T-helper 22 cell (primary cell): ENCODE data around the gene CUZD1.

Source experiments
- DNase-seq: peaks from one replicate; pipeline ENCODE4 v3.0.0-alpha.2; 2020; ENCODE audit warnings: low read depth

The CUZD1 gene

DNA sequence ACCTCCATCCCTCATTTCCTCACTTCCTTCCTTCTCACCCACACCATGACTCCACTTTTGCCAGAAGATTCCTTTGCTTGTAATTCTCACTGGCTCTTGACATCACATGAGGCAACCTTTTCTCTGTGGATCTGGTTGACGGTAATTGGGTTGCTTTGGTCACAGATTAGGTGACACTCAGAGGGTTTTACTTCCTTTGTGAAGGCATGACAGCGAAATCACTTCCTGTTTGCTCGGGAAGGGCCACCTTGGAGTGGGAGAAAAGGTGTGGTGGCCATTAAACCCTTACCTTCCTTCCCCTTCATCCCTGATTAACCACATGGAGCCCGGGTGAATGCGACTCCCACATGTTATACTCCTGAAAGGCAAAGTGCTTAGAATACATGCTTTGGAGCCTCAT is 30.2 kb downstream of the CUZD1 start:
- DNase-seq = no peak

- no peak for DNase-seq
Observed at GRCh38 chr10:122814493-122814892, 31.2 kb downstream of the CUZD1 start.

DNA sequence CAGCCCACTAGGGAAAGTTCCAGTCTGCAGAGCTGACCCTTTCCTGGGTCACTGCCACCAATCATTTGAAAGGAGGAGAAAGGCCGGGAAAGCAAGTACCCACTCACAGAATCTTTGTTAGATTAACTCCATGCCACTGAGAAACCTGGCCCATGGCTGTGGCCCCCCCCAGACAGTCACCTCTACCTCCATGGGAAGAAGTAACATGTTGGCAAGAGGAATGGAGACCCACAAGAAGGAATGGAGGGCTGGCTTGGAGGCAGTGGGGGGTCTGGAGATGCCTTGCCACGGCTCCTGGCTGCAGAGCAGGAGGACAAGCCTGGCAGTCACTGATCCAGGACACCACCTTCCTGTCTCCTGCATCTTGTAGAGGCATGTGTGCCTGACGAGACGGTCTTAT is 32.9 kb downstream of the CUZD1 start:
- DNase-seq = no peak

- no peak for DNase-seq
Observed at GRCh38 chr10:122802282-122802681, 43.4 kb downstream of the CUZD1 start.

GRCh38 chr10:122798704-122799231 is 46.9 kb downstream of the CUZD1 start:
- DNase-seq = no peak

DNA sequence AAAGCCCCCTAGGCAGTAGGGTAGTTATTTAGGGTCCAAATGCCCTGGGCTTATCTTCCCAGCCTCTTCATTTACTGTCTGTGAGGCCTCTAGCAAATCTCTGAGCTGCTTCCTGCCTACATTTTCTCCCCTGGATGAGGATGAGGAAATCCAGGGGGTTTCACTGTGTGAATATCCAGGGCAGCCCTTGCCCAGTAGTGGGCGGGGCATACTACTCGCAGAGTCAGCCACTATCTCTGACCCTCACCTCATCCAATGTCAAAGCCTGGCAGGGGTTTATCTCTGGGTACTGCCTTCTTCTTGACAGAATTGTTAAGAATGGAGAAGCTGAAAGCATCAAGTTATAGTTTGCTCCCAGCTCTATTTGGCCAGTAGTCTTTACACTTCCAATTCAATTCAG is 48.9 kb downstream of the CUZD1 start:
- no peak for DNase-seq

DNA sequence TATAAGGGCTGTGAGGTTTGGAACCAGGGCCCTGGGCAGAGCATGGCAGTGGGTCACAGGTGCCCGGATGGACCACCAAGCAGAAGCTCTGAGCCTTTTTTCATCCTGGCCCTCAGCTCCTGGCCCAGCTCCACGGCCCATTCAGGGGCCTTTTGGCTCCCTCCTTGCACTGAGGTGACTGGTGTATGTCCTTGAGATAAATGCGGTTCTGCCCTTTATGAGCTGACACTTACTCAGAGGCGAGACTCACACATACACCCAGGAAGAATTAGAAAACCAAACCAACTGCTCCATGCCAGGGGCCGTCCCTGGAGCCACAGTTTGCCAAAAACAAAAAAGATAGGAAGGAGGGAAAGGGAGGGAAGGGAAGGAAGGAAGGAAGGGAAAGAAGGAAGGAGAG is 49.7 kb downstream of the CUZD1 start:
- DNase-seq = no peak

GRCh38 chr10:122786269-122786668 is 59.4 kb downstream of the CUZD1 start:
- DNase-seq = no peak

GRCh38 chr10:122782911-122783310 is 62.7 kb downstream of the CUZD1 start:
- no peak for DNase-seq
